Measurements from ENCODE around the gene ATP9A.

The ATP9A gene

DNA sequence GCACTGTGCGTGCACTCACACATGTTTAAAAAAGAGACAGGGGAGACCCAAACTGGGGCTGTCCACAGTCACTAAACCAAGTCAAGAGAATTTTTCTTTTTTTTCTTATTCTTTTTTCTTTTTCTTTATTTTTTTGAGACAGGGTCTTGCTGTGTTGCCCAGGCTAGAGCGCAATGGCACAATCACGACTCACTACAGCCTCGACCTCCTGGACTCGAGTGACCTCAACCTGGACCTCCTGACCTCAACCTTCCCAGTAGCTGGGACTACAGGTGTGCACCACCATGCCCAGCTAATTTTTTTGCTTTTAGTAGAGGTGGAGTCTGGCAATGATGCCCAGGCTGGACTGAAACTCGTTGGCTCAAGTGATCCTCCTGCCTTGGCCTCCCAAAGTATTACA, 136.2 kb downstream of the ATP9A start:
- no peak overlapping the region for H3K4me3 ChIP-seq (ENCODE audit: low read depth, low read length)

DNA sequence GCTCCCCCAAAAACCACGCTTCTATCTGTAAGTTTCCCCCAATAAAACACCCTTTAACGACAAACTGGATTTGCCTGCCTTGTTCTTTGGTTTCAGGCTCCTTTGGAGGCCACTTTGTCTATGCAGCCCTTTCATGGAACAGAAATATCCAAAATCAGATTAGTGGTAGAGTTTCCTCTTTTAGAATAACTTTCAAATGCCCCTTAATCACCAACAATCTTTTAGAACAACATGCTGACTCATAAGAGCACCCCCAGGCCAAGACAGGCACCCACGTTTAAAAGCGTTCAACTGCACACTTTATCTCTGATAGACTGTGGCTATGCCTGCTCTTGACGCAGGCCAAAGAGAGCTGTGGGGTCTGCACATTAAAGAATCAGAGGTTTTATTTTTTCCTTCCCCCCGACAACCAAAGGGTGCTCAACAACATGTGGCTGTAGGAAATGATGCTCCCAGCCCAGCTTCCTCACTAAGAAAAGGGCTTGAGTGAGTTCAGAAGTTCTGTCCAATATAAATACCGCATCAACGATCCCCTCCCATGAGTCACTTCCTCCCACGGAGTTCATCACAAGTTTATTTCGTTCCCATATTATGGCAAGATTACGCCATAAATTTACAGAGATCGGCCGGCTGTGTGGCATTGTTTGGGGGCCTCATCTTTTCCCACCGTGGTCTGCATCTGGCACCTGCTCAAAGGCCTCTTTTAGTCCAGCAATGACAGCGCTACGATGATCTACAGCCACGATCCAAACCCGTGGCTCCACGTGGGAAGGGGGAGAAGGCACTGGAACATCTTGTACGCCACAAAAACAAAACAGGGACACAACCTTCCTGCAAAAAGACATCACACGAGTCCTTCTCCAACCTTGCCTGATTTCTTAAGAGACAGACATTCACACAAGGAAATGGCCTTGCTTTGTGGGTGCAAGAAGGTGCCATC, 136.9 kb downstream of the ATP9A start:
- no peak overlapping the region for H3K4me3 ChIP-seq (ENCODE audit: low read depth, low read length)

DNA sequence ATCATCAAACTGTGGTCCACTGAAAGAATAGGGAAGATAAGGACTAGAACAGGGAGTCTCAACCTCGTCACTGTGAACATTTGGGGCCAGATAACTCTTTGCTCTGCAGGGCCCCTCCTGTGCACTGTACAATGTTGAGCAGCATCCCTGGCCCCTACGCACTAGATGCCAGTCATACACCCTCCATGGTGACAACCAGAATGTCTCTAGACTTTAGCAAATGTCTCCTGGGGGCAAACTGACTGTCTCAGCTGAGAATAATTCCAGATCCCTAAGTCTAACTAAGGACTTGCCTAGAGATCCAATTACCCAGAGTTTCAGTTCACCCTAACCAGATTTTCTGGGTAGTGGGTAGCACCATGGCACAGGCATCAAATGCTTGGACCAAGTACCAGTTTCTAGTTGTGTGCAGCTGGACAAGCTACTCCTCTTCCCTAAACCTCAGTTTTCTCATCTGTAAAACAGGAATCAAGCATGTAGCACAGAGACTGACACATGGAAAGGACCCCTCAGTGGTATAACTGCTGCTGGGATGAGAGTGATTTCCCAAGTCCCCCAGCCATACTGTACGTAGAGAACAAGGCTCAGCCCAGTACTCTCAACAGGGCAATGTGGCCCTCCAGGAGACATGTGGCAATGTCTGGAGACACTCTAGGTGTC, 138.7 kb downstream of the ATP9A start:
- H3K4me3 ChIP-seq (ENCODE audit: low read depth, low read length), result no peak overlapping the region

DNA sequence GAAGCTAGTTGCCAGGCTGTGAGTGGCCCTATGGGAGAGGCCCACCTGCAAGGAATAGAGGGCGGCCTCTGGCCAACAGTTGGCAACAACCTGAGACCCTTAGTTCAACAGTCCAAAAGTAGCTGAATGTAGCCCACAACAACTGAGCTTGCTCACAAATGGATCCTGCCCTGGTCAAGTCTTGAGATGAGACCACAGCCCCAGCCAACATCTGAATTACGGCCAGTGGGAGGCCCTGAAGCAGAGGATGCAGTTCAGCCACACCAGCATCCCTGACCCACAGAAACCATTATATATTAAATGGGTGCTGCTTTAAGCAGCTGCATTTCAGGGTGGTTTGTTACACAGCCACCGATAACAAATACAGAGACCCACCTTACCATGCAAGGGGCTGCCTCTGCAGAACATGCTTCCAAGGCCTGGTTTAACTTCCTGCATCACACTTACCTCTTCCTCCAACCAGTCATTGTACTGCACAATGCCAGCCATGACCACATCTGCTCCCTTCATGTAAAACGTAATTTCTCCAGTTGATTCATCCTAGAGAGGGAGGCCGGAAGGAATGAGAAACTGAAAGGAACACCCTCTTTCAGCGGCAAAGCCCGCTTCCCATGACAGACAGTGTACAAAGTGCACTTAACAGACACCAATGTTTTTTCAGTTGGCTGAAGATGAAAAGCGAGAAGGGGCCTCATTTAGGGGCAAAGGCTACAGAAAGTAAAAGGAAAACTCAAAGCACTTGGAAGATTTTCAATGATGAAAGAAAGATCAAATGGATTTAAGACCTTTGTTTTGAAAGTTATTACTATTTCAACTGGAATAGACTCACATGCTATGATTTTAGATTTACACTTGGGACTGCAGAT, 139.4 kb downstream of the ATP9A start:
- no peak overlapping the region for H3K4me3 ChIP-seq (ENCODE audit: low read depth, low read length)

DNA sequence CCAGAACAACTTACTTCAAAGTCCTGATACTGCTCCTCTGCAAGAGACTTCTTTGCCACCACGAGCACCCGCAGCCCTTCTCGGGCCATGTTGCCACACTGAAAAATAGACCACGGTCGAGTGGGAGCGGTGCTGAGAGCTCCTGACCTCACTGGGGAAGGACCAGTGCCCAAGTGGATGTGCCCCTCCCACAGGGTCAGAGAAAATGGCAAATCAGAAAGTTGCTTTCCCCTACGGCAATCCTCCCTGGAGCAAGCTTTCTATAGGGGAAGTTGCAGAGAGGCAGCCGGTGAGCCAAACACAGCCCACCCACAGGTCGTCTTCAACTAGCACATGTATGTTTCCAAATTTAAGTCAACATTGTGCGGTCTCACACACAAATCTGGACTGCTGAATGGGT, 140.6 kb downstream of the ATP9A start:
- no peak overlapping the region for H3K4me3 ChIP-seq (ENCODE audit: low read depth, low read length)

DNA sequence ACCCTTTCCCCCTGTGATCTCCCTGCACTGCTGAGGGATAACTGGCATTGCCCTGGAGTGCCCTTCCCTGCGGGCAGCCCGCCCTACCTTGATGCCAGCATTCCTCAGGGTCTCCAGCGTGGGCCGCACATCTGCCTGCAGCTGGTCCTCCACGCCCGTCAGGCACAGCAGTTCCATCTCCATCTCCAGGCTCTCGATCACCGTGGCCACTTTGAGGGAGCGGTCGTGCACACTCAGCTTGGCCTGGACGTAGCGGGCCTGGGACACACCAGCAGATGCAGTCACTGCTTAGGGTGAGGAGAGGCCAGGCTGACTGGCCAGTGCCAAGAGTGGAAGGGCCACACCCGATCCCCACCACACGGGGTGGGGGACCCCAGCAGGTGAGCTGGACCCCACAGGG, 143.1 kb downstream of the ATP9A start:
- no peak overlapping the region for H3K4me3 ChIP-seq (ENCODE audit: low read depth, low read length)

DNA sequence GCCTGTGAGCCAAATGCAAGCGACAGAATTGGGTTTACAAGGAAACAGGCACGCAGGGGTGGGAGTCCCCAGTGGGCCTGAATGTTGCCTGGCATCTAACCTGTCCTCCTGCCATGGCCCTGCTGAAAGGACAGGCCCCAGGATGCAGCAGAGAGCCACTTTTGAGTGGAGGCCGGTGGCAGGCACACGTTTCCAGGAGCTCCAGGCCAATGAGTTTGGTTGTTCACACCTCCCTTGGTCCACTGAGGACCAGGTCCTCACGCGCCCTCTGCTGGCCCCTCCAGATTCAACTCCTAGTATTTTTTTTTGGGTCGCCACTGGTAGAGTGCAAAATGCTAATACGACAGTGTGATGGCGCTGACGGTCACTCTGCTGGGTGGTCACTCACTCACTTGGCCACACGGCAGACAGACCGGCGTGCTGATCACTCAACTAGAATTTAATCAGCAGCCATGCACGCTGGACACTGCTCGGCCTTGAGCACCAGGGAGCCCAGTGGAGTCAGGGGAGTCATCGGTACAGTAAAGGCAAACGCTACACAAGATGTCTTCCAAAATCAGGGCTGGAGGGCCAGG, 143.9 kb downstream of the ATP9A start:
- no peak overlapping the region for H3K4me3 ChIP-seq (ENCODE audit: low read depth, low read length)

DNA sequence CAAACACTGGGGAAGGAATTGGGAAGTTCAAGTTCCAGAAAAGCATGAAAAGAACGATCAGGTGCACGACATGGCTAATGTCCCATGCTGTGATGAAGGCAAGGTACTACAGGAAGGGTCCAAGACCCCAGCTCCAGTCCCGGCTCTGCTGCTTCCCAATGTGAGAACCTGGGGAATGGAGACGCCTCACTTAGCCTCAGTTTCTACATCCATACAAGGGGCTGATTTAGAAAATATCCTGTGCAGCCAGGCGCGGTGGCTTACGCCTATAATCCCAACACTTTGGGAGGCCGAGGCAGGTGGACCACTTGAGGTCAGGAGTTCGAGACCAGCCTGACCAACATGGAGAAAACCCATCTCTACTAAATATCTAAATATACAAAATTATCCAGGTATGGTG, 144.9 kb downstream of the ATP9A start:
- H3K4me3 ChIP-seq (ENCODE audit: low read depth, low read length), result no peak overlapping the region

DNA sequence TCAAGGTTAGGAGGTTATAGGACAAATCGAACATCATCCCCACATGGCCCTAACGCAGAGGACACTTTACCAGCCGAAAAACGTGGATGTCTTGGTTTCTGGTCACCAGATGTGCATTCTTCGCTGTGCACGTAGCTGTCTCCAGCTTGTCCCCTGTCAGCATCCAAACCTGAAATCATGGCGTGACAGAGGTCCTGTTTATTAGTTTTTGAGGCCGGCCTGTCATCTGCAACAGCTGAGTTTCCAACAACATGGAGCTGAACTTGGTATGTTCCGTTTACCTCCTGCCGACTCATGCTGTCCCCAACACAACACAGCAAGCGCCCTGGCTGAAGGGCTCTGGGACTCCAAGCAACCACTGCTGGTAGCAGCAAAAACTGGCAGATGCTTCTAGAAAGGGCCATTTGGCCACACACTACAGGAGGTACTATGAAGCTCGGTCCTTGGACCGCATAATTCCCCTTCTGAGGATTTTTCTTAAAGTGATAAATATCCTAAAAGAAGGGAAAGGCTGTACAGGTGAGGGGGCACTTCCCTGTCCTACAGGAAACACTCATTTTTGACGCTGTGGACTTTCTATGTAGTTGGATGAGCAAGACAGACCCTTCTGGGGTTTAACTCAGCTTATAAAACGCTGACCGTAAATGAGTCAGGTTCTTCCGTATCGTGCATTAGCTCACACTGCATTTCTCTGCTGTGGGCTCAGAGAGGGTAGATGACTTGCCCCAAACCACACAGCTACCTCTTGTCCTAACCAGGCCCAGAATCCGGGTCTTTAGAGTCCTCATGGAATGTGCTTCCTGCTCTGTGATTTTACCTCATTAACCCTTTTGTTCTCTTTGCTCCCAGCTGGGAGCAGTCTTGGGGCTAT, 146.0 kb downstream of the ATP9A start:
- no peak overlapping the region for H3K4me3 ChIP-seq (ENCODE audit: low read depth, low read length)

DNA sequence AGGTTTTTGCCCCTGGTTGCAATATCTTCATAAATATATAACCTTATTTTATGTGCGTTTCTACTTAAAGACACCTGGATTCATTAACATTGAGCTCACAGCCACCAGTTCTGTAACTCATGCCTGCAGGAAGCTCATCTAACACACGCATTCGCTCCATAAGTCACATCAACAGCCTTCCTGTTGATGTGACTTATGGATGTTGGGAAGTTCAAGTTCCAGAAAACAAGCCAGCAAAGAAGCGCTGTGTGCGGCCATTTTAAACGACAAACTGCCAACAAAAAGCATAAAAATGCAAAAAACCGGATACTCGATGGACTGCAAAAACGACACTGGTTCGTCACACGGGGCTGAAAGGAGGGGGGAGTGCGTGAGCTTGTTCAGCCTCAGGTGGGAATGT, 147.8 kb downstream of the ATP9A start:
- H3K4me3 ChIP-seq (ENCODE audit: low read depth, low read length), result no peak overlapping the region

DNA sequence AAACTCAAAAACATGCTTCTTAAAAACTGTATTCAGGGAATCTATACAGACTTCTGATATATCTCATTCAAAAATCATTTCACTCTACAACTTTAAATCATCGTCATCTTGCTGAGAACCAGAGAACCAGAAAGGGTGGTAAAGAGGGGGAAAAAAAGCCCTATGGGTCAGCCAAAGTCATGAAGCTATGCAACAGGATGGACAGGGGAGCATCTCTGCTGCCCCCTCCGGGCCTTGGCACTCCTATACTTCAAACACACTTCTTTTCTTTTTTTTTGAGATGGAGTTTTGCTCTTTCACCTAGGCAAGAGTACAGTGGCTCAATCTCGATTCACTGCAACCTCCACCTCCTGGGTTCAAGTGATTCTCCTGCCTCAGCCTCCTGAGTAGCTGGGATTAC, 152.1 kb downstream of the ATP9A start:
- H3K4me3 ChIP-seq (ENCODE audit: low read depth, low read length), result no peak overlapping the region

DNA sequence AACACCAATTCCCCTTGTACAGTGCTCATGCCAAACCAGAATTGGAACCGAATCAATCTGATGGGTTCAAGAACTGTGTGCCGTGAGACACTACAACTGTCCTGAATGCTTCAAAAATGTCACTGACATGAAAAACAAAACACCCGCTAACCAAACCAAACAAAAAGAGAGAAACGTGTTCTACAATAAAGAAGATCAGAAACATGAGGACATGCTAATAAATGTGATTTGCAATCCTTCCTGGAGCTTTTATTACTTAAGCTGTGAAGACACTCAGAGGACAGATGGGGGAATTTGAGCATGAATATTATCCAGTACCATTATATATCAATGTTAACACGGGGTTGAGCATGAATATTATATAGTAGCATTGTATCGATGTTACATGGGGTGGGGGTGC, 153.5 kb downstream of the ATP9A start:
- no peak overlapping the region for H3K4me3 ChIP-seq (ENCODE audit: low read depth, low read length)

DNA sequence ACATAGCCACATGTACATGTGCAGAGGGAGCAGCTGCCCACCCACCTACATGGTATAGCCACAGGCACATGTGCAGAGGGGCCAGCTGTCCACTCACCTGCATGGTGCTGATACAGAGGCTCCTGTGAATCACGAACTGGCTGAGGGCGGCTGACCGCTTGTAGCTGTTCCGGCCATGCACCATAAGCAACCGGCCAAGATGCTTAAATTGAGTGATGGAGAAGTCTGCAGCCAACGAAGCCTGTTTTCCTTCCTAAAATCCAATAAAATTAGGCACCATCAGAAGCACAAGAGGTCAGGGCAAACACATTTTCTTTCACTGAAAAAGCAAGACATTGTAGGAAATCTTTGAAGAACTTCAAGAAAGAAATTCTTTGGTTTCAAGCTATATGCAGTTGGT, 154.6 kb downstream of the ATP9A start:
- no peak overlapping the region for H3K4me3 ChIP-seq (ENCODE audit: low read depth, low read length)

DNA sequence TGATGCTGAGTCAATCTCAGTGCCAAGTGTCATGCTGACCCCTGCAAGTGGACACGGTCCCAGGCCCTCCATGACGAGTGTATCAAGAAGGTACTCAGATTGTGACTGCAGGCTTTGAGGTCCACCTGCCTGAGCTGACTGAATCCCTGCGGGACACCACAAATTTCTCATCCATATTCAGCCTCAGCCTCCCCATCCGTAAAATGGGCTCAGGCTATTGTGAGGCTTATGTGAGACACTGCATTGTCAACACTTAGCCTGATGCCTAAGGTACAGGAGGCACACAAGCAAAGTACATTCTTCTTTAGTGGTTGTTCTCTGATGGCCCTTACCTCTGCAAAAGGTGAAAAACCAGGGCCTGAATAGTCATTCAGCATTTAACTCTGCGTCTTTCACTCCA, 155.3 kb downstream of the ATP9A start:
- H3K4me3 ChIP-seq (ENCODE audit: low read depth, low read length), result no peak overlapping the region

DNA sequence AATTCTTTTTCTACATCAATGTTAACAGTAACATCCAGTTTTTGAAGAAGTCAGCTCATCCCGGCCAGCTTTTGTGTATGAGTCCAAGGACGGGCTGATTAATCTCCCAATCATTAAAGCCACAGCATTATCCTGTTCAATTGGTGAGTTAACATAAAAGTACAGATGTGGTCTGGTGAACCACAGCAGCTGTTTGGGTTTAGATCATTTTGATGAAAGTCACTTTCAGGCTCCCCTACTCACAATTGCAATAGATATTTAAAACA, 156.6 kb downstream of the ATP9A start:
- no peak overlapping the region for H3K4me3 ChIP-seq (ENCODE audit: low read depth, low read length)

DNA sequence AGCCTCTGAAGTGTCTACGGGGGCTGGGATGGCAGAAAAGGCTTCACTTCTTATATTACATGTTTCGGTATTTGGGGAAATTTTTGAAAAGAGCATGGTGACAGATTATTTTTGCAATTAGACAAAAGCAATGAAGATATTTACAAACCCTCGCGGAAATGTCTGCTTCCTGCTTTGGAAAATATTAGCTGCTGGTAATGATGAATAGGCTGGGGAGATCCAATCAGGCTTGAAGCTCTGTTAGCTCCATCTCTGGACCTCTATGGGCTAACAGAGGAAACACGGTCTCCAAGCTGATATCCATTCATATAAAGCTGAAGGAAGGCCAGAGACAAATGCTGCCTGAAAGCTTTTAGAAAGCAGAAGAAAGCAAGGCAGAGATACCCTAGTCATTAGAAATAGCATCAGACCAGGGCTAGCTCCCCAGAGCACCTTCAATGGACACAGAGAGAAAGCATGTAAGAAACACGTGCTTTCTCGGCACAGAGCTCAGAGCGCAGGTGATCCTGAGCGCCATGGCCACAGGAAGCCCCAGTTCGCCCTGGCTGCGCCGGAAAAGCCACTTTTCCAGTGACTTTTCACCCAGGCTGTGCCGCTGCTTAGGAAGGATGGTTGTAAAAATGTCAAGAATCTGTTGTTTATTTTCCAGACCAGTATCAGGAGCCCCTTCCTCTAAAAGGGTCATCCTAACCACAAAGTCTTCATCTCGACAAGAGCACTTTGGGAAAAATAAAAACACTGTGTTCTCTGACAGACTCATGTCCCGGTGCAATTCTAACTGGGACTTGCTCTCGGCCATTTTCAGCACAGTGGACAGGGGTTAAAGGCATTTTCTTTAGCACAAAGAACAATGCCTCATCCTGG, 157.2 kb downstream of the ATP9A start:
- no peak overlapping the region for H3K4me3 ChIP-seq (ENCODE audit: low read depth, low read length)

DNA sequence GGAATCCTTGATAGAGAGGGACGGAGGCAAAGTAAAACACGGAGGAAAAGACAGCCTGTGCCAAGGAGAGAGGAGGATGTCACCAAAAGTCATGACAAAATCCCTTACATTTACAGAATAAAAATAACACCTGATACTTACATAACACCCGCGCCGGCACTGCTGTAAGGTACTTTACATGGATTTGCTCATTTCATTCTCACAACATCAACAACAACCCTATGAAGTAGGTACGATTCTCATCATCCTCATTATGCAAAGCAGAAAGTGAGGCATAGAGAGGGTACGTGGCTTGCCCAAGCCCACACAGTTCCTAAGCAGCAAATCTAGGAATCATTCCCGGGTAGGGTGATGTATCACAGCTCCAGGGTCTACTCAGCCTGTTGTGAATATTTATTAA, 158.1 kb downstream of the ATP9A start:
- H3K4me3 ChIP-seq (ENCODE audit: low read depth, low read length), result no peak overlapping the region

DNA sequence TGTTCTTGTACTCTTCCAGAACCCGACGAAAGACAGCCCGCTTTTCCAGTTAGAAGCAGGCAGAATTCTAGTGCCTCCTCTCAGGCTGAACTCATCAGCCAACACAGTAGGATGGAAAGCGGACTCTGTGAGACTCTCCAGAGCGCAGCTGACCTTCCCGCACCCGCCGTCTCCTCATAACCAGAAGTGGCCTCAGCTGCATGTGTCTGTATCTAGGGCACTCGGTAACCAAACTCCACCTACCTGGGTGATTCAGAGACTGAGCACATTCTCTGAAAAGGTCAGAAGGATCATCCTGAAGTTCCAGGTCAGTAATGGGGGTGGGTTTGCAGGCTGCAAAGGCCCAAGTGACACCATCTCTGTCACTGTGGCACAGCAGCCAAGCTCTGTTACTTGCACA, 158.9 kb downstream of the ATP9A start:
- H3K4me3 ChIP-seq (ENCODE audit: low read depth, low read length), result no peak overlapping the region

DNA sequence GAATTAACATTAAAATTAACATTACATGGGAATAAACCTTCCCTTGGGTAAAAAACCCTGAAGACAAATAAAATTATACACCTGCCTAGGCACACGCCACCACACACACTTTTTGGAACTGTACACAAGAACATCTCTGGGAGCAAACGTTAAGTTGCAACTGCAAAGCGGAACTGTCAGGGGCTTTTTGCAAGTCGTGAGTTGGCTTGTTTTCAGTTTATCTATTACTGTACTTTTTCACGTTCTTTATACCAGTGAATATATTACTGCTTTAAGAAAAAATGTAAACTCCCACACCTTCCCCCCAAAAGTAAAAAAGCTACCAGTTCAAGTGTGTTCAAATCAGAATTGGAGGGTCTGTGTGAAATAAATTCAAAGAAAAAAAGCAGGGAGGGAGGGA, 160.1 kb downstream of the ATP9A start:
- H3K4me3 ChIP-seq (ENCODE audit: low read depth, low read length), result no peak overlapping the region

DNA sequence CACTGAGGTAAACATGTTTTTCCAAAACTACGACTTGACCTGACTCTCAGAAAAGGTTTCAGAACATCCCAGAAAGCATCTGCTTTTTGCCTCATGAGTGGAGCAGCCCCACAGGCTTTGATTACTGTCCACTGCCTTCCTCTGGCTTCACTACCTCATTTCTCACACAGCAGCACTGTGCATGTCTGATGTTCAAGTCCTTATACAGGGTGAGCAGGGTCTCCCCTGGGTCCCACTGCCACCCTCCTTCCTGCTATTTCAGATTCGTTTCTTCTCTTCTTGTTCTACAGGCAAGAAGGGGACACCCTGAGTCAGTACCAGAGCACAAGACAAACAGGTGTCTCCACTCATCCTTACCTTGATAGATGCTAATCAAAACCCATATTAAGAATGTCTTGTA, 161.0 kb downstream of the ATP9A start:
- H3K4me3 ChIP-seq (ENCODE audit: low read depth, low read length), result no peak overlapping the region

Measured in iPS-11a (cell line).